HepG2 (cell line): Measurements from ENCODE around the gene NEK6. TPM values are rescaled to one million over a fixed set of nuclear protein-coding genes. Genes with fewer than 3 reads are reported as not detected.

Experiments
- BRCA1 ChIP-seq: sonication (generic); formaldehyde crosslinking; IDR thresholded peaks from 2 replicates; pipeline ENCODE4 v1.4.0; 2020; ENCODE audit warnings: missing genetic modification reagents
- CCDC6 ChIP-seq: sonication (generic); formaldehyde crosslinking; IDR thresholded peaks from 2 replicates; pipeline ENCODE4 v1.8.1; 2022; ENCODE audit warnings: mild to moderate bottlenecking, missing genetic modification reagents, moderate library complexity
- CREB1 ChIP-seq, 2 experiments: fragments of 450-650 bp in 1 of 2; IDR thresholded peaks; 2 replicates each; pipeline ENCODE4 v1.6.1; 2016 to 2017; ENCODE audit warnings: control low read depth in 1 of 2, mild to moderate bottlenecking in 1 of 2, missing compliant biosample characterization in 1 of 2, missing genetic modification characterization in 1 of 2
- ELF3 ChIP-seq: IDR thresholded peaks from 2 replicates; pipeline ENCODE4 v1.6.1; 2016; ENCODE audit warnings: missing genetic modification reagents, missing compliant biosample characterization
- FOXA1 ChIP-seq, 2 experiments: fragments of 450-650 bp in 1 of 2; sonication (generic) in 1 of 2; formaldehyde crosslinking in 1 of 2; IDR thresholded peaks; 2 replicates each; pipeline versions ENCODE4 v1.4.0 to v1.6.1; 2016 to 2020; ENCODE audit warnings: missing genetic modification reagents in 1 of 2
- HOXA3 ChIP-seq: sonication (generic); formaldehyde crosslinking; IDR thresholded peaks from 2 replicates; pipeline ENCODE4 v1.5.0; 2020; ENCODE audit warnings: missing genetic modification reagents
- HOXA9 ChIP-seq: sonication (generic); formaldehyde crosslinking; IDR thresholded peaks from 2 replicates; pipeline ENCODE4 v1.8.1; 2022; ENCODE audit warnings: missing genetic modification reagents, mild to moderate bottlenecking, moderate library complexity, borderline replicate concordance
- LCORL ChIP-seq, 2 experiments: fragments of 450-650 bp in 1 of 2; sonication (generic) in 1 of 2; formaldehyde crosslinking in 1 of 2; IDR thresholded peaks; 2 replicates each; pipeline versions ENCODE4 v1.5.0 to v1.6.1; 2017 to 2020; ENCODE audit warnings: antibody characterized with exemption in 1 of 2, missing genetic modification reagents in 1 of 2
- NCOA1 ChIP-seq: sonication (generic); formaldehyde crosslinking; IDR thresholded peaks from 2 replicates; pipeline ENCODE4 v1.9.0; 2021; ENCODE audit warnings: missing genetic modification reagents
- NFIC ChIP-seq: IDR thresholded peaks from 2 replicates; pipeline ENCODE4 v1.6.1; 2012; ENCODE audit warnings: mild to moderate bottlenecking, low read length, inconsistent platforms
- REXO4 ChIP-seq: sonication (generic); formaldehyde crosslinking; IDR thresholded peaks from 2 replicates; pipeline ENCODE4 v1.8.0; 2022; ENCODE audit warnings: missing genetic modification reagents, mild to moderate bottlenecking, borderline replicate concordance
- RFX3 ChIP-seq: IDR thresholded peaks from 2 replicates; pipeline ENCODE4 v1.6.1; 2016; ENCODE audit warnings: missing biosample characterization, missing genetic modification reagents
- USF2 ChIP-seq, 2 experiments: sonication (generic) in 1 of 2; formaldehyde crosslinking in 1 of 2; IDR thresholded peaks; 2 replicates each; pipeline versions ENCODE4 v1.5.1 to v1.6.1; 2011 to 2020; ENCODE audit warnings: borderline replicate concordance in 1 of 2, low read depth in 1 of 2, low read length in 1 of 2, mild to moderate bottlenecking in 1 of 2, missing genetic modification reagents in 1 of 2, moderate library complexity in 1 of 2
- ZNF160 ChIP-seq: sonication (generic); formaldehyde crosslinking; IDR thresholded peaks from 2 replicates; pipeline ENCODE4 v1.8.0; 2022; ENCODE audit warnings: mild to moderate bottlenecking, inconsistent platforms, missing genetic modification reagents
- ZNF225 ChIP-seq: sonication (generic); formaldehyde crosslinking; IDR thresholded peaks from 2 replicates; pipeline ENCODE4 v1.4.0; 2020; ENCODE audit warnings: mild to moderate bottlenecking, missing genetic modification reagents
- ZNF230 ChIP-seq: sonication (generic); formaldehyde crosslinking; IDR thresholded peaks from 2 replicates; pipeline ENCODE4 v1.4.0; 2020; ENCODE audit warnings: mild to moderate bottlenecking, missing genetic modification reagents
- ZNF331 ChIP-seq: sonication (generic); formaldehyde crosslinking; IDR thresholded peaks from 2 replicates; pipeline ENCODE4 v1.4.0; 2020; ENCODE audit warnings: missing genetic modification reagents
- ZNF382 ChIP-seq: sonication (generic); formaldehyde crosslinking; IDR thresholded peaks from 2 replicates; pipeline ENCODE4 v1.5.0; 2020; ENCODE audit warnings: missing genetic modification reagents, mild to moderate bottlenecking, borderline replicate concordance
- ZNF589 ChIP-seq: sonication (generic); formaldehyde crosslinking; conservative IDR thresholded peaks from 2 replicates; pipeline ENCODE4 v1.8.0; 2022; ENCODE audit warnings: mild to moderate bottlenecking, moderate library complexity, missing genetic modification reagents
- ZNF670 ChIP-seq: sonication (generic); formaldehyde crosslinking; IDR thresholded peaks from 2 replicates; pipeline ENCODE4 v1.8.0; 2022; ENCODE audit warnings: mild to moderate bottlenecking, missing genetic modification reagents, borderline replicate concordance
- ZNF709 ChIP-seq: sonication (generic); formaldehyde crosslinking; IDR thresholded peaks from 2 replicates; pipeline ENCODE4 v1.5.0; 2020; ENCODE audit warnings: mild to moderate bottlenecking, missing genetic modification reagents
- ZNF781 ChIP-seq: sonication (generic); formaldehyde crosslinking; IDR thresholded peaks from 2 replicates; pipeline ENCODE4 v1.5.1; 2020; ENCODE audit warnings: borderline replicate concordance, mild to moderate bottlenecking, missing genetic modification reagents; ENCODE audit errors: not compliant biosample characterization
- polyA plus RNA-seq, 8 experiments: library from polyadenylated mRNA; depleted of rRNA in 3 of 8; stranded (reverse) in 7 of 8; unstranded in 1 of 8; fragments of >200 nt; fragmentation: Illumina TruSeq in 4 of 8; extraction: Trizol in 4 of 8; gene quantifications; 2 replicates each; pipeline versions ENCODE4 v1.2.1 to v1.2.3, GENCODE V29; 2011 to 2016; ENCODE audit warnings: low read depth in 4 of 8, missing spikeins in 1 of 8, mixed read lengths in 1 of 8; ENCODE audit not compliant: insufficient read depth in 1 of 8
- total RNA-seq, 5 experiments: library from RNA; depleted of rRNA; stranded (reverse); fragments of >200 nt; fragmentation: Illumina TruSeq; extraction: Trizol; gene quantifications; 2 replicates each; pipeline ENCODE4 v1.2.3, GENCODE V29; 2016; ENCODE audit warnings: low read depth in 1 of 5
- TF ChIP-seq, protein P1 (sequence below): sonication (generic); formaldehyde crosslinking; IDR thresholded peaks from 2 replicates; pipeline ENCODE4 v1.8.1; 2023; ENCODE audit warnings: mild to moderate bottlenecking, missing genetic modification reagents
- TF ChIP-seq, protein P2 (sequence below): sonication (generic); formaldehyde crosslinking; IDR thresholded peaks from 2 replicates; pipeline ENCODE4 v1.4.0; 2020; ENCODE audit warnings: missing genetic modification reagents
- TF ChIP-seq, protein P3 (sequence below): sonication (generic); formaldehyde crosslinking; IDR thresholded peaks from 2 replicates; pipeline ENCODE4 v1.4.0; 2020; ENCODE audit warnings: missing genetic modification reagents, borderline replicate concordance

NEK6 gene
- total and polyA plus RNA-seq, 2 of the 13 experiments (the other 11 are each of a cell fraction or from before 2014, with no cell fraction given): 30.4 to 119 TPM

DNA sequence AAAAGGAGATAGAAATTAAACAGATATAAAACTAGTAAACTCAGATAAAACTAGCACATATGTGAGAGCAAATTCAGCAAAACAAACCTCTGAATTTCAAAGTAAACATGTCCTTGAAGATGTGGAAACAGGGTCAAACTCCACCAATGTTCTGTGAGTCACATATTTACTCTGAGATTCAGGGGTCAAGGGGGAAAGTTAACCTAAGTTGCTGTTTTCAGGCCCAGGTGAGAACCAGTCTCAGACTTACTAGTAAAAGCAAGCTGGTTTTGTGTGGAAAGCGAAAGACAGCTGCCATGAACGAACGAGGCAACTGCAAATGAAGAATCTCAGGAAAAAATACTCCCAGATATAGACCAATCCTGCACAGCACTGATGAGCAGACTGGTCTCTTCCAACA lies 128.5 kb downstream of the NEK6 start (continued):
- TF ChIP-seq BRCA1 (CRISPR knock-in tag) (0 out of 2 replicates have a peak, but pooled peaks have one; percentile 63), ZNF670 (CRISPR knock-in tag) (peak; percentile 80; the same call in 1 of the 2 replicates), HOXA9 (no peak), ZNF709 (CRISPR knock-in tag) (0 out of 2 replicates have a peak, but pooled peaks have one; percentile 35), ZNF331 (CRISPR knock-in tag) (peak; percentile 91), REXO4 (CRISPR knock-in tag) (no peak), ZNF230 (CRISPR knock-in tag) (no peak), ELF3 (CRISPR knock-in tag) (peak; percentile 82), ZNF160 (CRISPR knock-in tag) (peak; percentile 86), LCORL (IDR thresholded peaks at IDR 0.05) (peak; percentile 53; the same call in 1 of the 2 replicates), LCORL (CRISPR knock-in tag; IDR thresholded peaks at IDR 0.05) (peak; percentile 70; the same call in 1 of the 2 replicates), NFIC (peak; percentile 98), ZNF382 (no peak), CCDC6 (peak; percentile 61; the same call in 1 of the 2 replicates), USF2 (IDR thresholded peaks at IDR 0.05; ENCODE audit: low read depth, low read length) (no peak), USF2 (CRISPR knock-in tag; IDR thresholded peaks at IDR 0.05; ENCODE audit: borderline replicate concordance) (no peak), FOXA1 (IDR thresholded peaks at IDR 0.05) (peak; percentile 98), FOXA1 (CRISPR knock-in tag; IDR thresholded peaks at IDR 0.05) (peak; percentile 99), RFX3 (CRISPR knock-in tag) (no peak), NCOA1 (CRISPR knock-in tag) (peak; percentile 11; the same call in 1 of the 2 replicates), HOXA3 (CRISPR knock-in tag) (peak; percentile 76), CREB1 (IDR thresholded peaks at IDR 0.05) (peak; percentile 41; the same call in 1 of the 2 replicates), CREB1 (CRISPR knock-in tag; IDR thresholded peaks at IDR 0.05) (peak; percentile 76), ZNF225 (CRISPR knock-in tag) (no peak), ZNF781 (no peak), ZNF589 (CRISPR knock-in tag) (no peak)
- TF ChIP-seq, protein P1, sequence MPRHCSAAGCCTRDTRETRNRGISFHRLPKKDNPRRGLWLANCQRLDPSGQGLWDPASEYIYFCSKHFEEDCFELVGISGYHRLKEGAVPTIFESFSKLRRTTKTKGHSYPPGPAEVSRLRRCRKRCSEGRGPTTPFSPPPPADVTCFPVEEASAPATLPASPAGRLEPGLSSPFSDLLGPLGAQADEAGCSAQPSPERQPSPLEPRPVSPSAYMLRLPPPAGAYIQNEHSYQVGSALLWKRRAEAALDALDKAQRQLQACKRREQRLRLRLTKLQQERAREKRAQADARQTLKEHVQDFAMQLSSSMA (CRISPR knock-in tag): no peak
- TF ChIP-seq, protein P2, sequence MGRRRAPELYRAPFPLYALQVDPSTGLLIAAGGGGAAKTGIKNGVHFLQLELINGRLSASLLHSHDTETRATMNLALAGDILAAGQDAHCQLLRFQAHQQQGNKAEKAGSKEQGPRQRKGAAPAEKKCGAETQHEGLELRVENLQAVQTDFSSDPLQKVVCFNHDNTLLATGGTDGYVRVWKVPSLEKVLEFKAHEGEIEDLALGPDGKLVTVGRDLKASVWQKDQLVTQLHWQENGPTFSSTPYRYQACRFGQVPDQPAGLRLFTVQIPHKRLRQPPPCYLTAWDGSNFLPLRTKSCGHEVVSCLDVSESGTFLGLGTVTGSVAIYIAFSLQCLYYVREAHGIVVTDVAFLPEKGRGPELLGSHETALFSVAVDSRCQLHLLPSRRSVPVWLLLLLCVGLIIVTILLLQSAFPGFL (CRISPR knock-in tag): no peak
- TF ChIP-seq, protein P3, sequence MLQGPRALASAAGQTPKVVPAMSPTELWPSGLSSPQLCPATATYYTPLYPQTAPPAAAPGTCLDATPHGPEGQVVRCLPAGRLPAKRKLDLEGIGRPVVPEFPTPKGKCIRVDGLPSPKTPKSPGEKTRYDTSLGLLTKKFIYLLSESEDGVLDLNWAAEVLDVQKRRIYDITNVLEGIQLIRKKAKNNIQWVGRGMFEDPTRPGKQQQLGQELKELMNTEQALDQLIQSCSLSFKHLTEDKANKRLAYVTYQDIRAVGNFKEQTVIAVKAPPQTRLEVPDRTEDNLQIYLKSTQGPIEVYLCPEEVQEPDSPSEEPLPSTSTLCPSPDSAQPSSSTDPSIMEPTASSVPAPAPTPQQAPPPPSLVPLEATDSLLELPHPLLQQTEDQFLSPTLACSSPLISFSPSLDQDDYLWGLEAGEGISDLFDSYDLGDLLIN (CRISPR knock-in tag): no peak
